A549 treated with GW870086 at 1 μM for 4 hours (cell line): Measurements from ENCODE around the gene FOXQ1. TPM values are rescaled to one million over a fixed set of nuclear protein-coding genes. Genes with fewer than 3 reads are reported as not detected.

ENCODE experiments used
- total RNA-seq: library from RNA; stranded (reverse); fragments of 200-300 nt; extraction: Qiagen RNA extraction; gene quantifications from 5 replicates; pipeline ENCODE4 v1.2.3, GENCODE V29; 2022; ENCODE audit warnings: low read depth

The FOXQ1 gene, protein sequence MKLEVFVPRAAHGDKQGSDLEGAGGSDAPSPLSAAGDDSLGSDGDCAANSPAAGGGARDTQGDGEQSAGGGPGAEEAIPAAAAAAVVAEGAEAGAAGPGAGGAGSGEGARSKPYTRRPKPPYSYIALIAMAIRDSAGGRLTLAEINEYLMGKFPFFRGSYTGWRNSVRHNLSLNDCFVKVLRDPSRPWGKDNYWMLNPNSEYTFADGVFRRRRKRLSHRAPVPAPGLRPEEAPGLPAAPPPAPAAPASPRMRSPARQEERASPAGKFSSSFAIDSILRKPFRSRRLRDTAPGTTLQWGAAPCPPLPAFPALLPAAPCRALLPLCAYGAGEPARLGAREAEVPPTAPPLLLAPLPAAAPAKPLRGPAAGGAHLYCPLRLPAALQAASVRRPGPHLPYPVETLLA
- 3.9 to 6.7 TPM (median 5.8 TPM) in 5 replicates for total RNA-seq

DNA sequence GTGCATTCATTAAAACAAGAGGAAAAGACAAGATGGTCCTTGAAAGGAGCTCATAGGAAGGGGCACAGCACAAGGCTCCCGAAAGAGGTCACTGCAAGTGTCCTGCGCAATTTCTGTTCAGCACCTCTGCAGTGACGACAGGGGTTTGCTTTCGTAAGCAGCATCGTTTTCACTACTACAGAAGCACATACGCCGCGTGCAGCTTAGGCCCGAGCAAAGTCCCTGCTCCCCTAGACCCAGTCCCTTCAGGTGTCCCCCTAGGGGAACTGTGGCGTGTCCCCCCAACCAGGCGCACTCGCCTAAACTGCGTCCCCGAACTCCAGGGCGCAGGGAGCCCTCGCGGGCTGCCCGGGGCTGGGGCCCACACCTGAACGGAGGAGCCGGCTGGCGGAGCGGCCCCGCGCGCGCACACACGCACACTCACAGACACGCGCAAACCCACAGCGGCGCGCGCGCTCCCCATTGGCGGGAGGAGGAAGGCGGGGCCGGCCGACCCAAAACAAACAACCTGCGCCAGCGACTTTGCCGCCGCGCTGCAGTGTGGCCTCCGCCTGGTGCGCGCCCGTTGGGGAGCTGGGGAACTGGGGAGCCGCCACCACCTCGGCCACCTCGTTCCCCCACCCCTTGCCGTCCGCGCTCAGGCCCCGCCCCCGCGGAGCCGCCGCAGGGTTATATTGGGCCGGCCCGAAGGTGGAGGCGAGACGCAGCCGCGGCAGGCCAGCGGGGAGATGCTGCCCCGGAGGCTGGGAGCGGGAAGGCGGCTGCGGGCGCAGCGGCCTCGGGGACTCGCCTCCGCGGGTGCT is at the start of gene FOXQ1:
Gene FOXQ1 (plus strand): TSS at position 699 of the 803 bp plus-strand sequence. CDS start 607 bp downstream, outside the sequence.

Other genes with a start within 250 kb of the FOXQ1 start
- gene FOXF2, start 77.5 kb downstream of the FOXQ1 start, total RNA-seq, result 17.4 to 22.0 TPM (median 21.4 TPM) in 5 replicates